GM23248 (cell line): ENCODE data around the gene HERPUD1. TPM values are rescaled to one million over a fixed set of nuclear protein-coding genes. Genes with fewer than 3 reads are reported as not detected.

Experiments
- DNase-seq: peaks from one replicate; pipeline ENCODE4 v3.0.0-alpha.2; 2015
- H2AFZ ChIP-seq: fragments of 200-600 bp; sonication (generic); 2 replicates; pipeline ENCODE4 v1.6.1; 2016; ENCODE audit warnings: antibody characterized with exemption
- H3F3A ChIP-seq: fragments of 200-600 bp; sonication (generic); 2 replicates; pipeline ENCODE4 v1.6.1; 2016; ENCODE audit warnings: mild to moderate bottlenecking, antibody characterized with exemption, mixed run types; ENCODE audit not compliant: insufficient read depth
- H3K27ac ChIP-seq: fragments of 200-600 bp; sonication (generic); 2 replicates; pipeline ENCODE4 v1.5.1; 2016; ENCODE audit warnings: mild to moderate bottlenecking
- H3K27me3 ChIP-seq: fragments of 200-600 bp; sonication (generic); replicated peaks from 2 replicates; pipeline ENCODE4 v1.6.1; 2016; ENCODE audit warnings: mild to moderate bottlenecking; ENCODE audit not compliant: insufficient read depth
- H3K36me3 ChIP-seq: fragments of 200-600 bp; sonication (generic); 2 replicates; pipeline ENCODE4 v1.6.1; 2016; ENCODE audit warnings: low read depth, mild to moderate bottlenecking
- H3K4me1 ChIP-seq: fragments of 200-600 bp; sonication (generic); 2 replicates; pipeline ENCODE4 v1.6.1; 2016; ENCODE audit warnings: mild to moderate bottlenecking; ENCODE audit not compliant: insufficient read depth
- H3K4me2 ChIP-seq: fragments of 200-600 bp; sonication (generic); one replicate; pipeline ENCODE4 v1.6.1; 2016; ENCODE audit warnings: mild to moderate bottlenecking; ENCODE audit not compliant: unreplicated experiment
- H3K4me3 ChIP-seq: fragments of 200-600 bp; sonication (generic); 2 replicates; pipeline ENCODE4 v1.5.1; 2016; ENCODE audit warnings: mild to moderate bottlenecking
- H3K79me2 ChIP-seq: fragments of 200-600 bp; sonication (generic); 2 replicates; pipeline ENCODE4 v1.6.1; 2016; ENCODE audit warnings: mild to moderate bottlenecking; ENCODE audit not compliant: insufficient read depth
- H3K9ac ChIP-seq: fragments of 200-600 bp; sonication (generic); 2 replicates; pipeline ENCODE4 v1.6.1; 2016; ENCODE audit warnings: mild to moderate bottlenecking
- H3K9me2 ChIP-seq: fragments of 200-600 bp; sonication (generic); 2 replicates; pipeline ENCODE4 v1.6.1; 2016; ENCODE audit warnings: mixed run types, mild to moderate bottlenecking, moderate library complexity; ENCODE audit not compliant: insufficient read depth
- H3K9me3 ChIP-seq: fragments of 200-600 bp; sonication (generic); one replicate; pipeline ENCODE4 v1.6.1; 2017; ENCODE audit warnings: low read depth
- H4K20me1 ChIP-seq: fragments of 200-600 bp; sonication (generic); 2 replicates; pipeline ENCODE4 v1.6.0; 2016; ENCODE audit not compliant: insufficient read depth
- EZH2 ChIP-seq: fragments of 200-600 bp; sonication (generic); IDR thresholded peaks from 2 replicates; pipeline ENCODE4 v1.6.1; 2018; ENCODE audit warnings: antibody characterized with exemption, mild to moderate bottlenecking; ENCODE audit not compliant: insufficient read depth, poor library complexity, severe bottlenecking
- EZH2phosphoT487 ChIP-seq: fragments of 200-600 bp; sonication (generic); IDR thresholded peaks from 2 replicates; pipeline ENCODE4 v1.6.1; 2018; ENCODE audit warnings: antibody characterized with exemption, moderate library complexity, mild to moderate bottlenecking, low read depth; ENCODE audit not compliant: insufficient read depth
- WGBS, 2 experiments: methylation state at CpG; one replicate each; pipeline ENCODE4 v1.1.6; 2015 to 2017; ENCODE audit warnings: low lambda C conversion rate in 2 of 2, low coverage in 1 of 2; ENCODE audit errors: missing lambda C conversion rate in 2 of 2; 5-methylcytosine and 5-hydroxymethylcytosine counted together
- in situ Hi-C: fragments of 300-500 bp; cut with MboI; formaldehyde crosslinking; loops from 2 replicates; pipeline ENCODE4 v1.15.0; 2020
- polyA plus RNA-seq: library from polyadenylated mRNA; unstranded; fragments of >200 nt; fragmentation: Nextera tagmentation; extraction: Ambion mirVana; gene quantifications from 2 replicates; pipeline ENCODE4 v1.2.1, GENCODE V29; 2016
- total RNA-seq: library from RNA; depleted of rRNA; stranded (reverse); fragments of >200 nt; shearing (Covaris generic); gene quantifications from 2 replicates; pipeline ENCODE4 v1.2.3, GENCODE V29; 2014

The HERPUD1 gene
- total and polyA plus RNA-seq, 2 experiments from 2014 or later: 218 to 299 TPM

- H3K27me3 ChIP-seq: no peaks in the 10 kb centered on the region
- no peaks in the 10 kb centered on the region for H4K20me1 ChIP-seq
- peaks cover 13% of the 10 kb centered on the region for H3K4me1 ChIP-seq
- H3K9me3 ChIP-seq: no peaks in the 10 kb centered on the region
- no peak overlapping the region for H3K27ac ChIP-seq
- H2AFZ ChIP-seq: no peak overlapping the region
- no peak overlapping the region for H3K4me3 ChIP-seq
- H3K9me2 ChIP-seq: no peaks in the 10 kb centered on the region
- no peak for TF ChIP-seq EZH2
- no peak for TF ChIP-seq EZH2phosphoT487
- H3K36me3 ChIP-seq: no peaks in the 10 kb centered on the region
- no peaks in the 10 kb centered on the region for H3K79me2 ChIP-seq
- no peak overlapping the region for H3K9ac ChIP-seq
- DNase-seq: no peak
- in situ Hi-C loops: no loop called here
- no peak overlapping the region for H3K4me2 ChIP-seq
- H3F3A ChIP-seq: 0 out of 2 replicates have a peak, but pooled peaks cover 7% of the 10 kb centered on the region
- WGBS, 2 experiments: 81% methylated on average over 9 of the region's 9 CpGs
Measured at GRCh38 chr16:56974549-56975300, 42.8 kb downstream of the HERPUD1 start.

DNA sequence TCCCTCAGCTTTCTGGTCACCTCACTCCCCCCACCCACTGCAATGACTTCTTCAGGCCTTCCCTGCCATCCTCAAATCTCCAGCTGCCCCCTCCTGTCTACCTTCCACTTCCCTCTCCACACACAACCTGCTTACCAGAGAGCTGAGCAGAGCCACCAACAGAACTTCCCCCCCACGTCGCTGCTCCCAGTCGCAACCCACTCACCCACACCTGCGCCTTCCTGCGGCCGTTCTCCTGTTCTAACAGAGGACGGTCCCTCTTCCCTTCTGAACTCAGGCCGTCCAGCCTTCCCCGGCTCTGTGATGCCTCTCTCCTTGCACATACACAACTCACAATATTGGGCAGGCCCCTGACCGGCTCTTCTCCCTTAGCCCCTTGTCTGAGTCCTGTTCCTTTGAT is 43.8 kb downstream of the HERPUD1 start:
- WGBS, 2 experiments: 94 to 95% methylated on average over 10 of the region's 10 CpGs
- TF ChIP-seq EZH2 (no peak), EZH2phosphoT487 (no peak)
- in situ Hi-C loops: no loop called here

DNA sequence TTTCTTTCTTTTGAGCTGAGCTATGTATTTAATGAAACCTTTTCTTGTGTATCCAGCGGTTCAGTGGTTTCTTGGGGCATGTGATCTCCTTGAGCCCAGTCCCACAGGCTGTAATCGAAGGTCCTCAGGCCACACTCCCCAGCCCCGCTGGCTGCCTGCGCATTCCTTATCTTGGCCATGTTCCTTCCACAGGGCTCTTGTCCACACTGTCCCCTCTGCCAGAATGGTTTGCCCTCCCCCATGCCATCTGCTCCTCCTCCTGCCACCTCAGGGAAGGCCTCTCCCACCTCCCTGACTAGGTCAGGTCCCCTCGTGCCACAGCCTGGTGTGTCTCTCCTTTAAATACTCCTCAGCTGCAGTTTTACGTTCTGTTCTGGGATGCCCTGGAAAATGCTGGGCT is 45.3 kb downstream of the HERPUD1 start:
- no peaks in the 10 kb centered on the region for H4K20me1 ChIP-seq
- 88 to 93% methylated on average over 6 of the region's 6 CpGs for WGBS, 2 experiments
- H3K9me3 ChIP-seq: no peaks in the 10 kb centered on the region
- H3K27ac ChIP-seq: no peak overlapping the region
- H3K9ac ChIP-seq: no peak overlapping the region
- H2AFZ ChIP-seq: no peak overlapping the region
- TF ChIP-seq EZH2: no peak
- no peak for TF ChIP-seq EZH2phosphoT487
- no peak overlapping the region for H3K4me2 ChIP-seq
- H3K4me1 ChIP-seq: peaks cover 5% of the 10 kb centered on the region; the same call in 1 of the 2 replicates
- no peaks in the 10 kb centered on the region for H3K9me2 ChIP-seq
- H3K4me3 ChIP-seq: no peak overlapping the region
- no peaks in the 10 kb centered on the region for H3K27me3 ChIP-seq
- in situ Hi-C loops: no loop called here
- no peaks in the 10 kb centered on the region for H3K36me3 ChIP-seq
- no peaks in the 10 kb centered on the region for H3F3A ChIP-seq
- no peak for DNase-seq
- H3K79me2 ChIP-seq: no peaks in the 10 kb centered on the region

More for the DNA sequence above, 43.8 kb downstream of the HERPUD1 start:
- Histone ChIP-seq H4K20me1 (no peaks in the 10 kb centered on the region), H3K4me2 (no peak overlapping the region), H3K9ac (no peak overlapping the region), H3K4me1 (peaks cover 13% of the 10 kb centered on the region), H3K79me2 (no peaks in the 10 kb centered on the region), H3K9me3 (no peaks in the 10 kb centered on the region), H3F3A (0 out of 2 replicates have a peak, but pooled peaks cover 7% of the 10 kb centered on the region), H3K36me3 (no peaks in the 10 kb centered on the region), H3K27me3 (no peaks in the 10 kb centered on the region), H3K9me2 (no peaks in the 10 kb centered on the region), H3K4me3 (no peak overlapping the region), H2AFZ (no peak overlapping the region), H3K27ac (no peak overlapping the region)
- no peak for DNase-seq

GRCh38 chr16:56977823-56978430 is 46.0 kb downstream of the HERPUD1 start:
- H2AFZ ChIP-seq: no peak overlapping the region
- peaks cover 5% of the 10 kb centered on the region; the same call in 1 of the 2 replicates for H3K4me1 ChIP-seq
- no peak overlapping the region for H3K4me3 ChIP-seq
- H3K36me3 ChIP-seq: no peaks in the 10 kb centered on the region
- no peak overlapping the region for H3K4me2 ChIP-seq
- H3K27ac ChIP-seq: no peak overlapping the region
- no peak overlapping the region for H3K9ac ChIP-seq
- no peaks in the 10 kb centered on the region for H4K20me1 ChIP-seq
- 92% methylated on average over 11 of the region's 11 CpGs for WGBS, 2 experiments
- no peaks in the 10 kb centered on the region for H3K79me2 ChIP-seq
- no peaks in the 10 kb centered on the region for H3K9me2 ChIP-seq
- no peaks in the 10 kb centered on the region for H3F3A ChIP-seq
- DNase-seq: no peak
- in situ Hi-C loops: no loop called here
- H3K27me3 ChIP-seq: no peaks in the 10 kb centered on the region
- TF ChIP-seq EZH2phosphoT487: no peak
- H3K9me3 ChIP-seq: no peaks in the 10 kb centered on the region
